HAP-1 (cell line): ENCODE measurements around the gene JADE1.

ENCODE experiments used
- DNase-seq, 2 experiments: peaks; one replicate each; pipeline ENCODE4 v3.0.0-alpha.2; 2016 to 2020; ENCODE audit warnings: low spot score in 2 of 2
- H3K27me3 ChIP-seq: fragments of 250-450 bp; sonication (Bioruptor Pico); 2 replicates; pipeline ENCODE4 v1.5.1; 2020; ENCODE audit warnings: low read depth, mild to moderate bottlenecking, moderate library complexity
- H3K36me3 ChIP-seq: fragments of 250-450 bp; sonication (Bioruptor Pico); replicated peaks from 2 replicates; pipeline ENCODE4 v1.5.1; 2020; ENCODE audit warnings: mild to moderate bottlenecking
- H3K4me1 ChIP-seq: fragments of 250-450 bp; sonication (Bioruptor Pico); 2 replicates; pipeline ENCODE4 v1.5.1; 2020; ENCODE audit warnings: mild to moderate bottlenecking
- H3K4me3 ChIP-seq: fragments of 250-450 bp; sonication (Bioruptor Pico); 2 replicates; pipeline ENCODE4 v1.5.1; 2020; ENCODE audit warnings: mild to moderate bottlenecking, moderate library complexity
- H3K9me3 ChIP-seq: fragments of 250-450 bp; sonication (Bioruptor Pico); 2 replicates; pipeline ENCODE4 v1.5.1; 2020; ENCODE audit warnings: mild to moderate bottlenecking, moderate library complexity
- in situ Hi-C: fragments of 300-500 bp; cut with MboI; formaldehyde crosslinking; loops from 3 replicates; pipeline ENCODE4 v1.14.3; 2020; ENCODE audit warnings: low sequenced_read_pairs, inconsistent platforms, mixed read lengths

Gene JADE1

DNA sequence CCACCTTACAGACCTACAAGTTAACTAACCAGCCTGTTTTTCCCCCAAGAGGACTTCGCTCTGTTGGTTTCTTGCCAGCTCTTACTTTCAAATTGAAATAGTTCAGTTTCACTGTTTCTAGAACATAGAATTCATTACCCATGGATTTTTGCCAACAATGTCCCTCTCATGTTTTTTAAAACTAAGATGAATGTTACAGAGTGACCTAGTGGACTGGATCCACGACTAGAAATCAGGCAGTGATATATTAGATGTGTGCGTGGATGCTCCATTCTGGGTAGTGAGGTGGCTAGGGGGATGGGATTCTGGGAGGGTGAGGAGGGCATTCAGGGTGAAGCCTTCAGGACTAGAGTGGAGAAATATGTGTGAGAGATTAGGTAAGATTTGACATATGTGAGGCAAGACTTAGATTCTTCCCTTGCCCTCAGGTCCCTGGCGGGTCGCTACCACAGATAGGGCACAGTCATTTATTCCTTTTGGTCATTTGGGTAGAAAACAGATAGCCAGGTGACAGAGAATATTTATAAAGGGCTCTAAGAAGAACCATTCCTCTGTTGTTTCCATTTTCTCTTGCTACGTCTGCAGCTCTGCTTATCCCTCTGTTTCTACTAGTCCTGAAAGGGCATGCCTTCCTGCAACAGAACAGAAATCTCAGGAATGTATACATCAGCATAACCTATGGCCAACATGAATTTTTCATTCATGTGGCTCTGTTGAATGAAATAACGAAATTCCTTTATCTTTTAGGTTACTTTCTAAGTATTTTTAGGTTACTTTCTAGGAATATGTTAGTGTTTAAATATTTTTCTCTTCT lies 15.4 kb upstream of the JADE1 start:
- H3K4me1 ChIP-seq, result no peaks in the 10 kb centered on the region
- no peaks in the 10 kb centered on the region for H3K36me3 ChIP-seq
- H3K9me3 ChIP-seq, result no peaks in the 10 kb centered on the region
- DNase-seq, result no peak
- H3K27me3 ChIP-seq, result no peaks in the 10 kb centered on the region
- in situ Hi-C loops, result no loop called here
- H3K4me3 ChIP-seq, result no peak overlapping the region

DNA sequence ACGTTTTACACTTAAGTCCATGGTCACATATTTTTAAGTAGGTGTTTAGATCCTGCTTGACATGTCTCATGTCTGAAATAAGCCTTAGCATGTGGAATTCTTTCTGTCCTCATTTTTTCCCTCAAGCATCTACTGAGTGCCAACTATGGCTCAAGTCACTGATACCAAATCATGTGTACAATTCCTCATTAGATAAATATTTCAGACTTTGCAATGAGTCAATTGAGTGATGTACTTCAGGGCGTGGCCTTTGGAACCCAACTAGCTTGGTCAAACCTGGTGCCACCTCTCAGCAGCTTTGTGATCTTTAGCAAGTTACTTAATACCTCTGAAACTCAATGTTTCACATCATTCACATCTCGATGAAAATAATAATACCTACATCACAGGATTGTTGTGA lies 12.6 kb upstream of the JADE1 start:
- in situ Hi-C loops, result no loop called here
- H3K27me3 ChIP-seq, result no peaks in the 10 kb centered on the region
- no peaks in the 10 kb centered on the region for H3K9me3 ChIP-seq
- no peak for DNase-seq
- H3K36me3 ChIP-seq, result no peaks in the 10 kb centered on the region
- no peak overlapping the region for H3K4me3 ChIP-seq
- no peaks in the 10 kb centered on the region for H3K4me1 ChIP-seq

DNA sequence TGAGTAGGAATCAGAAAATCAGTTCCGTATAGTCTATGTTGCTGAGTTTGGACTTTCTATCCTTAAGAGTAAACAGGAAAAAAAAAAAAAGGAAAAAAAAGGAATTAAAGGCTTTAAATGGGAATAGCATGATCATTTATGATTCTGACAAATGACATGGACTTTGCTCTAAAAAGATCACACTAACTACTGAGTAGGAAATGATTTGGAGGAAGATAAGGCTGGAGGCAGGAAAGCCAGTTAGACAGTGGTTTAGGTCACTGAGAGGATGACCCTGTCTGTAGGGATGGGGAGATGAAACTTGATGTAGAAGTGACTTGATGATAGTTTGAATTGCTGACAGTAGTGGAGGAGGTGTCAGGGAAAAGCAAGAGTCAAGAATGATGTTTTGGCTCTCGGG lies 9.2 kb upstream of the JADE1 start:
- in situ Hi-C loops, result loop anchor here (25.0 kb wide), 1 partner anchor 213 kb away; no protein-coding TSS in a partner anchor
- no peaks in the 10 kb centered on the region for H3K27me3 ChIP-seq
- DNase-seq, result no peak

DNA sequence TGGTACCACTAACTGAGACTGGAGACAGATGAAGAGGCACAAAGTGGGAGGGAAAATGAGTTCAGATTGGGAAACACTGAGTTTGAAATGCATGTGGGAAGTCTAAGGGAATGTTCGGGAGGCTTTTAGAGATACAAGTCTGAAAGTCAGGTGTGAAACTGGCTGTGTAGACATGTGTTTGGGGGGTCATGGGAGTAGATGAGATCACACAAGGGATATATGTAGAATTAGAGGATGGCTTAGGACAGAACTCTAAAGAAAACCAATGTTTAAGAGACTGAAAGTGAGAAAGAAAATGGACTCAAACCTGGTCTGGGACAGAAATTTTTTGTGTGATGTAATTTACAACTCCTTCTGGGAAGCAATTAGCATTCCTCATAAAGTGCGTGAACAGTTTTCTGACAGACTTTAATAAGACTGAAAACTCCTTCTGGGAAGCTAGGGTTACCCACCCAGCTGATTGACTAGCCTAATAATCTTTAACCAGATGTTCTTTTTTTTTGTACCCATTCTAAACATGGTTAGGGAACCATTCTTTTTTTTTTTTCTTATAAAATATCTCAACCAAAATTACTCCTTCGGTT lies 8.7 kb upstream of the JADE1 start:
- Histone ChIP-seq H3K4me1 (peaks cover 3% of the 10 kb centered on the region; the same call in 1 of the 2 replicates), H3K4me3 (no peak overlapping the region), H3K36me3 (no peaks in the 10 kb centered on the region), H3K27me3 (no peaks in the 10 kb centered on the region), H3K9me3 (no peaks in the 10 kb centered on the region)
- DNase-seq, result no peak
- in situ Hi-C loops, result loop anchor here (25.0 kb wide), 1 partner anchor 213 kb away; no protein-coding TSS in a partner anchor

More for the DNA sequence above, 9.2 kb upstream of the JADE1 start:
- H3K4me3 ChIP-seq, result no peak overlapping the region
- H3K9me3 ChIP-seq, result no peaks in the 10 kb centered on the region
- H3K36me3 ChIP-seq, result no peaks in the 10 kb centered on the region
- peaks cover 3% of the 10 kb centered on the region; the same call in 1 of the 2 replicates for H3K4me1 ChIP-seq

DNA sequence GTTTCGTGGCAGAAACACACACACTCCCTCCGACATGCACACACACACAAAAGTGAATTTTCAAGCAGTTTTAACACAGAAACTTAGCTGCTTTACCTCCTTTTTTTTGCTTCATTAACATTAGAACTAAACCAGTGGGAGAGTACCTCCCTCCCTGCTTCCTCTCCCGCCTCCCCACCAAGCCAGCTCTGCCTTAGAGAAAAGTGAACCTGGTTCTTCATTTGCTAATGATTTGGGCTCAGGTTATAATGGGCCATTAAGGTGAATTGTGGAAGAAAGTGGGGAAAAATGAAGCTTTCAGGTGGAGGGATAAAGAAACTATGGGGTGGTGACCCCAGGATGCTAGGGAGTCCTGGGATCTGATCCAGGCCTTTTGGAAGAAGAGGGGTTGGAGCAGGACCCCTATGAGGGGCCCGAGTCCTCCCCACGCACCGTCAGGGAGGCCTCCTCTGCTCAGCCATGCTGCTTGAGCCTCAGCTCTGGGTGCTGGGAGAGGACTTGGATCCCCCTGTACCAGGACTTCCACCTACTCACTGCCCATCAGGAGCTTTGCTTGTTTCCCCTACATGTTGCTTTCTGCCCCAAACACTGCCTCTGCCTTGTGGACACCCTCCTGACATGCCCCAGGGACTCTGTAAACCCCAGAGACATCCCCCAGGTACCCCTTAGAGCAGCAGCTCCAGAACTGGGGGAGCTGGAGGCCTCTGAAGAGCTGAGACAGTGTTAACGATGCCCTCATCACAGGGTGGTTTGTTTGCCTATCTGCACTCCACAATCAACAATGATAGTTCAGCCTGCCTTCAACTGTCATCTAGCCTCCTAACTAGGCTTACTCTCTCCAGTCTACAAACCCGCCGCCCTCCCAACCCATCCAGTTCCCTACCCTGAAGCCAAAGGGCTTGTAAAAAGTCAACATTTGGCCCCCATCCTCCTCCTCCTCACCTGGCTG lies 6.5 kb upstream of the JADE1 start:
- Histone ChIP-seq H3K27me3 (no peaks in the 10 kb centered on the region), H3K9me3 (no peaks in the 10 kb centered on the region), H3K4me1 (peaks cover 3% of the 10 kb centered on the region; the same call in 1 of the 2 replicates), H3K36me3 (no peaks in the 10 kb centered on the region), H3K4me3 (no peak overlapping the region)
- no peak for DNase-seq
- in situ Hi-C loops, result loop anchor here (25.0 kb wide), 1 partner anchor 216 kb away; no protein-coding TSS in a partner anchor

DNA sequence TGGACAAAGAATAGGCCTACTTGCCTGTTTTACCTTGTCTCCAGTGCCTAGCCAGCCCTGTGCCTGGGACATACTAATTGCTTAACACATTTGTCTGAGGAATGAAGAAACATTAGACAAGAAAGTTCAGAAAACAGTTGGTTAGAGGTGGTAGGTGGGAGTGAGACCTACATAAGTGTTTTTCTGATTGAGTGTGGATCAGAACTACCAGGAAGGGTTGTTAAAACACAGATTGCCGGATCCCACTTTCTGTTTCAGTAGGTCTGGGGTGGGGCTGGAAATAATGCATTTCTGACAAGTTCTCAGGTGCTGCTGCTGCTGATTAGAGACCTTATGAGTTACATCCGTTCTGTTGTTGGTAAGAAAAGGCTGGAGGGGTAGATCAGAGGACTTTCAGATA lies 5.7 kb upstream of the JADE1 start:
- in situ Hi-C loops, result loop anchor here (25.0 kb wide), 1 partner anchor 216 kb away; no protein-coding TSS in a partner anchor

DNA sequence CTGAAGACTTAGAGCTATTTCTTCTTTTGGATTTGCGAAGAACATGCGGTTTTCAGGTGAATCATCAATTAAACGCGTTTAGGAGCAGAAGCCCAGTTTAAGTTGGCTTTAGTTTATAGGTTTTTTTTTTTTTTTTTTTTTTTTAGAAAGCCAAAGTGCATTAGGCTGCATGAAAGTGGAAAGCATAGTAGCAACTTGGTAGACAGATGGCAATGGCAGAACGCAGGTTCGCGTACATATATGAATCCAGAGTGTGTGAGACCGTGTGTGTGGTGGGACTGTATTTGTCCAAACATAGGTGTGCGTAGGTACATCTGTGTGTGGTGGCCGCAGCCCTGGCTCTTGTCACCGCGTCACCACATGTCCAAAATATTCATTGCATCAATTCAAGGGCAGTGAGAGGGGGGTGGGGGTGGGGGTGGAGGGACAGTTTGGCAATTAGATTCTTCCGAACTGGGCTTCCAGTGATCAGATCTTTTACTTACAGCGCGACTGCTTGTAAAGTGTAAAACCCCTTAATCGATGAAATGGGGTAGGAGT lies 901 bp downstream of the JADE1 start:
- in situ Hi-C loops, result loop anchor here (25.0 kb wide), 1 partner anchor 223 kb away; no protein-coding TSS in a partner anchor
- DNase-seq, result peak; percentile 40 to 45
- no peaks in the 10 kb centered on the region for H3K27me3 ChIP-seq
- H3K36me3 ChIP-seq, result no peaks in the 10 kb centered on the region
- H3K4me3 ChIP-seq, result peak overlapping the region; percentile 79
- peaks cover 8% of the 10 kb centered on the region for H3K4me1 ChIP-seq
- H3K9me3 ChIP-seq, result no peaks in the 10 kb centered on the region

More for the DNA sequence above, 5.7 kb upstream of the JADE1 start:
- Histone ChIP-seq H3K36me3 (no peaks in the 10 kb centered on the region), H3K27me3 (no peaks in the 10 kb centered on the region), H3K4me1 (peaks cover 3% of the 10 kb centered on the region; the same call in 1 of the 2 replicates), H3K9me3 (no peaks in the 10 kb centered on the region), H3K4me3 (no peak overlapping the region)
- DNase-seq, result no peak

DNA sequence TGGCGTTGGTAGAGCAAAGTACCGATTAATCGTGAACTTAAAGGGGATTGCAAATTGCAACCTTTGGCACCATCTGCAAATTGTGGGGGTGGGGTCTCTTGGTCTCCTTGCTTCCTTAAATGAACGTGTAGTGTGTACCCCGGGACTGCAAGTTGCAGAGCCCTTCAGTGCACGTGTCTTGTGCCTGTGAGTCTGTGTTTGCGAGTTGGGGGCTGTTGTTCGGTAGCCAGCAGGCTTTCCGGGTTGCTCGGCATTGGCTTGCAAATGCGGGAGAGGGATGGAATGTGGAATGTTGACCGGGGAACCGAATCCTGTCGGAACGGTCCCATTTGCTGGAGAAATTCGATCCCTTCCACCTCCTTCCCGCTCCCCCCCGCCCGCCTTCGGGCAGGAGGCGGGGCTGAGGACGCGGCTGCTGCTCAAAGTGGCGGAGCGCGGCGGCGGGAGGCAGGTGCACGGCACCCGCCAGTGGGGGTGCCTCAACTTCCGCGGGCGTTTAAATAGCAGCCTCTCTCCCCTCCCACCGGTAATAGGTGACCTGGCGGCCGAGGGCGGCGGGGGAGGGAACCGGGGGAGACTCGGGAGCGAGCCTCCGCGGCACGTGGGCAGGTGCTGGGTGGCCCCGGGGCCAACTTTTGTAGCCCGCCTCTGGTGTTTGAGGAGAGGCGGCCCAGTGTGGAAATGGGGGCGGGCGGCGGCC lies 1.5 kb downstream of the JADE1 start:
- in situ Hi-C loops, result loop anchor here (25.0 kb wide), 1 partner anchor 224 kb away; no protein-coding TSS in a partner anchor
- H3K4me1 ChIP-seq, result peaks cover 11% of the 10 kb centered on the region
- no peaks in the 10 kb centered on the region for H3K9me3 ChIP-seq
- peak overlapping the region; percentile 79 for H3K4me3 ChIP-seq
- peak; percentile 93 to 94 for DNase-seq
- H3K27me3 ChIP-seq, result no peaks in the 10 kb centered on the region
- H3K36me3 ChIP-seq, result no peaks in the 10 kb centered on the region

DNA sequence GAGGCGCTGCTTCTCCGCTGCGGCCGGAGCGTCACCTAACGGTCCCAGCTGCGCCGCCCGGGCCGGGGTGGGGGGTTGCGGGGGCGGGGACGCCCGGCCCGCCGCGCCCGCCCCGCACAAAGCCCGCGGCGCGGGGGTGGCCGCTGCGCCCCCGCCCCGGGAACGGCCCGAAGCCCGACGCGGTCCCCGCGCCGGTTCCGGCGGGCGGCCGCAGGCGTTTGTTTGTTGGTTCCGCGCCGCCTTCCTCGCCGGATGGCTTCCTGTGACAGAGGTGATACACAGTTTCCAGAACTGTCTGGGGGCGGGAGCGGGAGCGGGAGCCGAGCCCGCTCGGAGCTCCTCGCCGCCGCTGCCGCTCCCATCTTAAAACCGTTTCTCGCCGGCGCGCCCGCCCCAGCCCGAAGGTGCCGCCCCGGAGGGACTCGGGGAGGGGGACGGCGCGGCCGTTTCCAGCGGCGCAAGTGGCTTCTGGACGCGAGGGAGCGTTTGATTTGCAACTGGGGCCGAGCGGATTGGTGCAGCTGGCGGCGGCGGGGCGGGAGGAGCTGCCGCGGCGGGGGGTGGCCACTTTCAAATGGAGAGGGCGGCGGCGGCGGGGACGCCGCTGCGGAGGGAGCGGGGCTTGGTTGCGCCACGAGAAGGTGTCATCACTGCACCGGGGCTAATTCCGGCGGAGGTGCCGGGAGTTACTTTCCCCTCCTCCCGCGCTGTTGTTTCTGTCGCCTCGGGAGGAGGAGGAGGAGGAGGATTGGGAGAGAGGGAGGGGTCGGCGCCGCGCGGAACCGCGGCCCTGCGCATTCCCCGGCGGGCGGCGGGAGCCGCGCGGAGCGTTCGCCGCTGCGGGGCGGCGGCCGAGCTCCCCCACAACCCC lies 2.3 kb downstream of the JADE1 start:
- H3K36me3 ChIP-seq, result no peaks in the 10 kb centered on the region
- no peaks in the 10 kb centered on the region for H3K27me3 ChIP-seq
- peak; percentile 88 to 95 for DNase-seq
- H3K9me3 ChIP-seq, result no peaks in the 10 kb centered on the region
- H3K4me3 ChIP-seq, result peak overlapping the region; percentile 79
- in situ Hi-C loops, result loop anchor here (25.0 kb wide), 1 partner anchor 225 kb away; no protein-coding TSS in a partner anchor
- H3K4me1 ChIP-seq, result peaks cover 11% of the 10 kb centered on the region

DNA sequence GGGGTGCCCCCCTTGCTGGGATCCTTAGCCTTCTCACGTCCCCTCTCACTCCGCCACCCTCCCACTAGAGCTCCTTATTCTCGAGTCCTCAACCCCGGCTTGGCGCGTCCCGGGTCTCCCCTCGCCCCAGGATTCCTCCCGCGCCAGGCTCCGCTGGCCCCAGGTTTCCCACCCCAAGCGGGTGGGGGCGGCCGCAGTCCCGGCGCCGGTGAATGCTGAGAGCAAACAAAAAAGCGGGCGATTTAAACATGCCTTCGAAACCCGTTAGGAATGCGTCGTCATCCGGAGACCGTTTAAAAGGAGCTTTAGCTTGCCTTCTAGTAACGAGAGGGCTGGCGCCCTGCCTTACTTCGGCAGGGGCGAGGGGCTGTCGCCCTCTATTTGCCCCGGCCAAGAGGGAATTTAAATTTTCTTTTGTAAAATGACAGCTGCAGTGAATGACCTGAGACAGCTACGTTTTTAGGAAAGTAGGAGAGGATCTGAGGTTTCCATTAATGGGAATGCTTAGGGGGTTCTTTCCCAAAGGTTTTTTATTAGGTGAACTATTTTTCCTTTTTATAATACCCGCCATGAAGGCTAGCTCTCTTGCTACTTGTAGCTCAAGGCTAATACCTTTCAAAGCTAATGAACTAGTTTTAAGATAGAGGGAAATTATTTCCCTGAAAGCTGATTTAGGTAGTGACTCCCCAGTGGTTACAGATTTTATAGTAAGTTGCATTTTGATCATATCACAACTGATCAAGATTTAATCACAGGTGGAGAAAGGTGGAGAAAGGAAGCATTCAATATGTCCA lies 3.1 kb downstream of the JADE1 start:
- no peaks in the 10 kb centered on the region for H3K9me3 ChIP-seq
- in situ Hi-C loops, result loop anchor here (25.0 kb wide), 1 partner anchor 225 kb away; no protein-coding TSS in a partner anchor
- peaks cover 11% of the 10 kb centered on the region for H3K4me1 ChIP-seq
- H3K4me3 ChIP-seq, result peak overlapping the region; percentile 79
- no peaks in the 10 kb centered on the region for H3K36me3 ChIP-seq
- no peaks in the 10 kb centered on the region for H3K27me3 ChIP-seq
- DNase-seq, result peak; percentile 62 to 69

DNA sequence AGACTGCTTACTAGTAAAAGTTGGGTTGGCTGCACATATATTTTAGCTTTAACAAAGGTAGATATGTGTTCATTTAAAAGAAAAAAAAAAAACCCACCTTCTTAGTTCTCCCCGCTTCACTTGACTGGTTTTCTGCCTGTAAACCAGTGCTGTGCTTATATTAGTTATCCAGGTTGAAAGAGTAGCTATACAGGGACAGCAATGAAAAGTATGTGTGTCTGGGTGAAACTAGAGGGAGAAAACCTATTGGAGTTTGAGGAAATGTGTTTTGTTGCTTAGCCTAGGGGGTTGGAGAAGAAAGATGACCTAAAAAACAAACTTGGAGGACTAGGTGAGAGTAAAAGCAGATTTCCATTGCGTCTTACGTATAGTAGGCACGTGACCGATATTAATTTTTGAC lies 4.5 kb downstream of the JADE1 start:
- DNase-seq, result no peak
- in situ Hi-C loops, result loop anchor here (25.0 kb wide), 1 partner anchor 227 kb away; no protein-coding TSS in a partner anchor
- H3K4me3 ChIP-seq, result no peak overlapping the region
- no peaks in the 10 kb centered on the region; the same call in 1 of the 2 replicates for H3K36me3 ChIP-seq
- no peaks in the 10 kb centered on the region for H3K27me3 ChIP-seq
- H3K4me1 ChIP-seq, result peaks cover 11% of the 10 kb centered on the region
- no peaks in the 10 kb centered on the region for H3K9me3 ChIP-seq
